Activated CD4-positive, alpha-beta T cell treated with anti-CD3 and anti-CD28 coated beads, Interleukin-2, Interleukin-6, amounts not matched to agents 100 ng/mL and 50 ng/mL, durations not matched to agents 16 hours and 8 hours (primary cell): ENCODE measurements around the gene ANTXR1.

ENCODE experiments used
- DNase-seq: peaks from one replicate; pipeline ENCODE4 v3.0.0-alpha.2; 2020

ANTXR1 gene

GRCh38 chr2:69075486-69075885 lies 62.5 kb downstream of the ANTXR1 start:
- DNase-seq, result no peak

GRCh38 chr2:69076601-69077000 lies 63.6 kb downstream of the ANTXR1 start:
- DNase-seq, result no peak

DNA sequence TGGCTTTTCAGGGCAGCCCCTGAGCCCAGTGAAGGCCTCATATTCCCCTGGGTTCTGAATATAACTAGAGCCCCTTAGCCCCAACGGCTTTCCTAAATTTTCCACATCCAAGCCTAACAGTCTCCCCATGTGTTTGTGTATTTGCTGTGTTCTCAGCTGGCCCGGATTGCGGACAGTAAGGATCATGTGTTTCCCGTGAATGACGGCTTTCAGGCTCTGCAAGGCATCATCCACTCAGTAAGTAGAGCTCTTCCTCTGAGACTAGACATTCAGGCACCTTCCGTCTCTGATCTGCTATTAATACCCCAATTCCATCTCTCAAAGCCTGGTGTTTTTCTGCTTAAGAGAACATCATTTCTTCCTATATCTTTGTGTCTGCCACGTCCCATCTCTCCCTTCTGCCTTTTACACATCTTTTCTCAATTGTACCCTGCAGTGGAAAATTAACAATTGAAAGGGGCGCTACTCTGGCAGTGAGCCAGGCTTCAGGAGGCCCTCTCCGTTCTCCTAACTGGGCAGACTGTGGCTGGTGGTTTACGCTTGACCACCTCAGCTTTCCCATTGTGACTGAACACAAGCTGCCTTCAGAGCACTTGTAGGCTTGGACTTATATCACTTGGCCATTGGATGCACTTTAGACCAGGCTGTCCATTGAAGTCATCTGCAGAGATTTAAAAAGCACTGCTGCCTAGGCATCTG lies 64.4 kb downstream of the ANTXR1 start:
- DNase-seq, result no peak

GRCh38 chr2:69080071-69080470 lies 67.1 kb downstream of the ANTXR1 start:
- no peak for DNase-seq

DNA sequence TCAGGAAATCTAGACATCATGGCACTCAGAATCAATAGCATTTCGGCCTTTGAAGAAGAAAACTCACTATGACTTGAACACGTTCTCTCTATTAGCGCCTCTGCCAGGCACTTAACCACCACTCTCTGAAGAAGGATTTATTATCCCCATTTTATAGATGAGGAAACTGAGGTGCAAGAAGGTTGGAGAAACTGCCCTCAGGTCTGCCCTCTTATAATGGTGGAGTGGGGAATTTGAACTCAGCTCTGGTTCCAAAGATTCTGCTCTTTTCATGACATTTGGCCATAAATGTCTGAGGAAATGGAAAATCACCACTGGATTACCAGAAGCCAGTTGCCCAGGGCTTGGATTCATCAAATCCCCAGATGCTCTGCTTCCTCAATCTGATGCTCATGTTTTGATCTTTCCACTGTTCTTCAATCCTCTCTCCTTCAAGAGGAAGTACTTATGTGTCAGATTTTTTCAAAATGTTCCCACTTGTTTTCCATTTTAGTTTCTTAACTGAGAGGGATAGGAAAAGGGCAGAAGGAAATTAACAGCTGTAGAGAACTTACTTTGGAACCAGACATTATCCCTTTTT lies 68.1 kb downstream of the ANTXR1 start:
- DNase-seq, result no peak

GRCh38 chr2:69081757-69082156 lies 68.8 kb downstream of the ANTXR1 start:
- no peak for DNase-seq

DNA sequence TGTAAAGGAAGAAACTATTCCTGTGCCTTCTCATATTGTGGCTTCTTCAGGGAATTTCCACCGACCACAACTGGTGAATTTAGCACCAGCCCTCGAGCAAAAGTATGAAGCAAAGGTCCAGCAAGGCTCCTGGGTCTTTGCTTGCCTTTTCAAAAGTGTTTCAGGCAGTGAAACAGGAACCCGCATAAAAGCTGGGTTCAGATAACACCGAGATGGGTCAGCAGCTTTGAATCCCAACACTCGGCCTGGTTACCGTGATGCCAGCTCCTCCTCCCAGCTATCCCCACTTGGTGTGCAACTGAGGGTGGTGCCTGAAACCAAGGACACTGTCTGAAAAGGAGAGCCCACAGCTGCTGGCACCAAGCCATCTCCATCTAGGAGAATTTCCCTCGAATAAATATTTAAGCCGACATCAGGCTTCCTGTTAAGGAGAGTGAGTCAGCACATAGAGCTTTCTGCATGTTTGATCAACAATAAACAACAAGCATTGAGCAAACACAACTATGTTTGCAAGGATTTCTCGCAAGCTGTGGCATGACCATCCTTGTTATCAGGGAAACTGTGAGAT lies 69.5 kb downstream of the ANTXR1 start:
- DNase-seq, result no peak

GRCh38 chr2:69083235-69083748 lies 70.3 kb downstream of the ANTXR1 start:
- no peak for DNase-seq

DNA sequence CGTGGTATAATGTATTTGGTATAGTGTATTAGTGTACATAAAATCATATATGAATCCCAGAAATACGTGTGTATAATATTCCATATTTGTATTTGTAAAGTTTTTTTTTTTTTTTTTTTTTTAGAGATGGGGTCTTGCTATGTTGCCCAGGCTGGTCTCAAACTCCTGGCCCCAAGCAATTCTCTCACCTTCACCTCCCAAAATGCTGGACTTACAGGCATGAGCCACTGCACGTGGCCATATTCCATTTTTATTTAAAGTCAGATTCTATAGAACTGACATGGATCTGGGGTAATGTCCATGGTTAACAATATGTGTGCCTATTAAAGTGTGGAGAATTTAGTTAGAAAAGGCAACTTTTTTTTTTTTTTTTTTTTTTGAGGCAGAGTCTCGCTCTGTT lies 71.5 kb downstream of the ANTXR1 start:
- DNase-seq, result no peak

DNA sequence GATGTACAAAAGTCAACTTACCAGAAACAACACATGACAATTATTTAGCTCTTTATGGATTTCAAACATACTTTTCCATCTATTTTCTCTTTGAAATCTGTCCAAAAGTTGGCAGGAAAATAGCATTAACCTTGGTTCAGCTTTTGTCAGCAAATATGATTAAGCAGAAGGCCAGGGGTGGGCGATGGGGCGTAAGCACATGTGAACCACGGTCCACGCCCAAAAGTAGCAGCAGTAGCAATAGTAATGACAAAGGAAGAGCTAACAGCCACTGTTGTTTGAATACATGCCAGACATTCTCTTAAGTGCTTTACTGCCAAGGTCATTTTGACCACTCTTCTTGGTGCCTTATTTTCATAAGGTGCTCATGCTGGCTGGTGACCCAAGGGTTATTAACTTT lies 73.5 kb downstream of the ANTXR1 start:
- DNase-seq, result no peak

- DNase-seq, result no peak
These were observed 74.4 kb downstream of the ANTXR1 start for GRCh38 chr2:69087211-69087911.

- DNase-seq, result no peak
These were observed 74.9 kb downstream of the ANTXR1 start for GRCh38 chr2:69087912-69088240.

GRCh38 chr2:69088466-69088865 lies 75.5 kb downstream of the ANTXR1 start:
- DNase-seq, result no peak

DNA sequence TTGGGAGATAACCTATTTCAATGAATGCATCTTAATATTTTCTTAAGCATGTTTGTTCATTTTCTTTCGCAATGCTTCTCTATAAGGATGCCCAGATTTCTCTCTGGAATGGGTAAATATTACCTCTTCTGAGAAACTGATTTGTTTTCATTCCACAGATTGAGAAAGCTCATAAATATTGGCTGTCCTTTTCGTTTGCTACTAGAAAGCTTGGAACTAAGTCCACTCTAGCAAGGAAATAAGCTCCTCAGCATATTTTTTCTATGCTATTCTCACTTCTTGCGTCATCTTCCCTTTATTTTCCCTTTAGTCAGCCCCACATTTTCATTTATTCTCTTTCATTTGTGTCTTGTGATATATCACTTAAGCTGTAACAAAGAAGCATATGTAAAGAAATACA lies 76.3 kb downstream of the ANTXR1 start:
- DNase-seq, result no peak

DNA sequence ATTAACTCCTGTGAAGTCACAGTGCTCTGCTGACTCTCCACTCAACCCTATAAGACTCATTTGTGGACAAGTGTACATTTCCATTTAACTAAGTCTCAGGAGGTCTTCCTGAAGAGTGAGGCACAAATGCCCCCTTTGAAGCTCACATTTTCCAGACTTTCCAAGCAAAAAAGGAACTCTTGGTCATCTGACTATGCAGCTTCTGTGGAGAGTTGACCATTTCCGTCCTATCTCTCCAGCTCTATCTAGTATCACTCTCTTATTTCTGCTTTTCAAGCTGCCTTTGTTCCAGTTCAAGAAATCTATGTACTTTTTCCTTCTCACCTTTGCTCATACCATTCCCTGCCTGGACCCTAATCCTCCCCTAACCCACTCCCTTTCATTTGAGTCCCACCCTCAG lies 77.0 kb downstream of the ANTXR1 start:
- DNase-seq, result no peak

- DNase-seq, result no peak
These were observed 77.8 kb downstream of the ANTXR1 start for GRCh38 chr2:69090820-69091219.

DNA sequence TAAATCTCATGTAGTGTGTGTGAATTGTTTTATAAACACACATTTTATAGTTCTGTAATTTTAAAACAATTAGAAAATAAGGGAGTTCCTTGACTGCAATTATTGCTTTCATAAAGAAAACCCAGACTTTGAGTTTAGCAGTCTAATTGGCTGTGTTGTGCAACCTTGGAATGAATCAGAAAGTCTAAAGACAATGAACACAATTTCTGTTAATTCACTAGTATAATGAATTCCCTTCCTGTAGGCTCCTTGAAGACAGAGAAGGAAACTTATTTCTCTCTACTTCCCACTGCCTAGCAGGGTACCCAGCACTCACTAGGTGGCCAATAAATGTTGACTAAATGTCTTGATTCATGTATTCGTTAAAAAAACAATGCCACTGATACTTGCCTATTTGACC lies 79.9 kb downstream of the ANTXR1 start:
- no peak for DNase-seq

DNA sequence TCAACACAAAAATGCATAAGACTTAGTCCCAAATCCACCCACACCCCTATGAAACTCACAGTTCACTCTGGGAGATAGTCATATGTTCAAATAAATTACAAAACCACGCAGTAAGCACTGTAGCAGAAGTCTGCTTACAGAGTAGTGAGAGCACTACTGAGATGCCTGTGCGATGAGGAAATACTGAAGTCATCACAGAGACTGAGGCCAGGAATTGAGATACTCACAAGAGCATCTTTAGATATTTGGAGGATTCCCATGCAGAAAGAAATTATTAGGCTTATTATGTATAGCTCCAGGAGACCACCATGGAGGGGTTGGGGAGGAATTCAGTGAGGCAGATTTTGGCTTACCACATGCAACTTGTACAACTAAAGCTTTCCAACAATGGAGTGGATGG lies 82.3 kb downstream of the ANTXR1 start:
- no peak for DNase-seq

DNA sequence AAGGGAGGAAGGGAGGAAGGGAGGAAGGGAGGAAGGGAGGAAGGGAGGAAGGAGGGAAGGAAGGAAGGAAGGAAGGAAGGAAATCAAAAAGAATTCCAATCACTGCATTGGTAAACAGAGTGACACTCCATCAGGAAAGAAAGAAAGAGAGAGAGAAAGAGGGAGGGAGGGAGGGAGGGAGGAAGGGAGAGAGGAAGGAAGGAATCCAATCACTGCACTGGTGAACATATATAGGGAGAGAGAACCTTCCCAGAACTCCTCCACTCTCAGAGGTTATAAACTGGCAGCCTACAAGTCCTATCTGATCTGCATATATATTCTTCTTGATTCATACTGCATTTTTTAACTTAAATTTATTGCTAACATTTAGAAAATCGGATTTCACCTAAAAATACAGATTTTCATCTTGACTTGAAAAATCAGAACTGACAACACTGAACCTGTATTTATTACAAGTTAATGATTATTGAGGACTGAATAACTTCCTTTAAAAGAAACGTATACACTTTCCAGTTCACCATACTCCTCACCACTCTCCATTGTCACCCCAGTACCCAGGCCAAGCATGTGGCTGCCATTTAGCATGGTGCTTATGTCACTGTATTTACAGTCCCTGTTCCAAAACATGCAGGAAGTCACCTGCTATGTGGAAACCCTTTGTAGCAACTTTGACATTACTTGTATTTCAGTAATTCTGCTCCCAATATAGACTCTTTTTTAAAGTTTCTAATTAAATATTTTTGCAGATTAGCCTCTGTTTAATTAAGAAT lies 83.5 kb downstream of the ANTXR1 start:
- no peak for DNase-seq

GRCh38 chr2:69097148-69097610 lies 84.2 kb downstream of the ANTXR1 start:
- DNase-seq, result no peak

DNA sequence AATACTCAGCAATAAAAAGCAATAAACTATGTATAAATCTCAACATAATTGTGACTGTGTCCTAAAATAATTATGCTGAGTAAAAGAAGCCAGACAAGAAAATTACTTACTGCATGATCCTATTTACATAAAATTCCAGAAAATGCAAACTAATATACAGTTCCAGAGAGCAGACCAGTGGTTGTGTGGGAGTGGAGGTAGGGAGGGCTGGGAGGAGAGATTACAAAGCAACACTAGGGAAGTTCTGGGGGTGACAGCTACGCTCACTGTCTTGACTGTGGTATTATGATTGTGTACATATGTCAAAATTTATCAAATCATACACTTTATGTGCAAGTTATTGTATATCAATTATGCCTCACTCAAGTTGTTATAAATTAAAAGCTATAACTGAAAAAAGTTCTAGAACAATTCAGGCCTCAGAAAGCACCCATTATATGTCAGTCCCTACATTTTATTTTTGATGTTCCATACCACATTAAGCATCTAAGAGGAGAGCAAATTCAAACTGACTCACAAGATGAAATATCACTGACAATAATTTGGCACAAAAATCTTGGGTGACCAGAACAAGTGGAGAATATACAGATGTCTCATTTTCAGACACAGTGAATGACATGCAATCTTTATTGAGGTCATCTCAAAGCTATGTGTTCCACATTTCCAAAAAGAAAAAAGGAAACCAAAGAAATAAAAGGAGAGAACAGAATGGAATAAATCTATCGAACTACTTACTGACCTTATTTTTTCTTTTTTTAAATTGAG lies 85.1 kb downstream of the ANTXR1 start:
- no peak for DNase-seq

DNA sequence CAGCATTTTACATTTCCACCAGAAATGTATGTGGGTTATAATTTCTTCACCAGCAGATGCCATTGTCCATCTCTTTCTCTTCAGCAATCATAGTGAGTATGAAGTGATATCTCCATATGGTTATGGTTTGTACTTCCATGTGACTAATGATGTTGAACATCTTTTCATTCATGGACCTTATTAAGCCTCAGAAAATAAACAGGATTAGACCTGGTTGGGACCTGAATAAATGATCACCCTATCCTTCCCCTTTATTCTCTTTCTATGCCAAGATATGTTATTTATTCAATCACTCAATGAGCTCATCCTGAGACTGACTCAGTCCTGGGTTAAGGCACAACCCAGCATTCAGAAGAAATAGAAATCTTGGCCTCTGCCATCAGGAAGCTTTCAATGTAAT lies 86.6 kb downstream of the ANTXR1 start:
- no peak for DNase-seq
